HL-60 (cell line): ENCODE results near the gene CFAP92.
A peak's percentile ranks its signal among the peaks of the same experiment; 100 is the strongest.

Source experiments
- DNase-seq, 2 experiments: peaks; one replicate each; pipeline ENCODE4 v3.0.0-alpha.2; 2010 to 2020; ENCODE audit warnings: low read depth in 1 of 2, low spot score in 1 of 2
- H3K27ac ChIP-seq: fragments of 250-450 bp; sonication (Bioruptor Pico); replicated peaks from 2 replicates; pipeline ENCODE4 v1.5.1; 2020; ENCODE audit warnings: mild to moderate bottlenecking, moderate library complexity
- H3K27me3 ChIP-seq: fragments of 250-450 bp; sonication (Bioruptor Pico); 2 replicates; pipeline ENCODE4 v1.5.1; 2021; ENCODE audit warnings: mild to moderate bottlenecking, moderate library complexity; ENCODE audit not compliant: insufficient read depth, poor library complexity, severe bottlenecking
- H3K4me3 ChIP-seq: replicated peaks from 2 replicates; pipeline ENCODE4 v1.5.1; 2011; ENCODE audit warnings: mild to moderate bottlenecking, control low read depth, low read length; ENCODE audit not compliant: insufficient read depth
- CTCF ChIP-seq: IDR thresholded peaks from one replicate; pipeline ENCODE4 v1.5.1; 2011; ENCODE audit warnings: low read length, control low read depth, inconsistent platforms; ENCODE audit not compliant: insufficient read depth
- GABPA ChIP-seq: IDR thresholded peaks from 2 replicates; pipeline ENCODE4 v1.6.1; 2012; ENCODE audit warnings: low read depth
- POLR2AphosphoS5 ChIP-seq: IDR thresholded peaks from 2 replicates; pipeline ENCODE4 v1.6.1; 2012; ENCODE audit warnings: low read depth
- REST ChIP-seq: IDR thresholded peaks from 2 replicates; pipeline ENCODE4 v1.6.1; 2012; ENCODE audit warnings: low read depth; ENCODE audit not compliant: insufficient replicate concordance
- SPI1 ChIP-seq: IDR thresholded peaks from 2 replicates; pipeline ENCODE4 v1.6.1; 2012; ENCODE audit warnings: low read depth, mild to moderate bottlenecking, borderline replicate concordance

The CFAP92 gene

GRCh38 chr3:129004639-129005295 is 10.9 kb upstream of the CFAP92 start:
- no peak overlapping the region for H3K4me3 ChIP-seq
- peaks cover 28% of the 10 kb centered on the region for H3K27me3 ChIP-seq
- TF ChIP-seq CTCF (no peak), POLR2AphosphoS5 (no peak), GABPA (no peak), REST (no peak), SPI1 (no peak)
- DNase-seq: no peak
- no peak overlapping the region for H3K27ac ChIP-seq

- peak in 1 of 2 experiments; percentile 26 for DNase-seq
- TF ChIP-seq SPI1: no peak
- TF ChIP-seq REST: no peak
- no peak for TF ChIP-seq POLR2AphosphoS5
- no peak for TF ChIP-seq GABPA
- TF ChIP-seq CTCF: no peak
- Histone ChIP-seq H3K27ac (no peak overlapping the region), H3K4me3 (no peak overlapping the region), H3K27me3 (peaks cover 28% of the 10 kb centered on the region)
Observed at GRCh38 chr3:129003578-129004112, 9.8 kb upstream of the CFAP92 start.

- peaks cover 28% of the 10 kb centered on the region for H3K27me3 ChIP-seq
- no peak overlapping the region for H3K27ac ChIP-seq
- TF ChIP-seq GABPA (no peak), POLR2AphosphoS5 (no peak), CTCF (no peak), REST (no peak), SPI1 (no peak)
- no peak for DNase-seq
- H3K4me3 ChIP-seq: no peak overlapping the region
Observed at GRCh38 chr3:129002573-129003569, 9.0 kb upstream of the CFAP92 start.
